ENCODE data around the gene GARNL3.

- TF ChIP-seq CTCF (IDR thresholded peaks at IDR 0.05) (peak; percentile 15 to 38 (median 30)), POLR2A (IDR thresholded peaks at IDR 0.05) (peak; percentile 94)
Measured at GRCh38 chr9:127396808-127397645, 132.5 kb downstream of the GARNL3 start, which contains the start of gene SLC2A8.

Data from right lobe of liver (tissue), 4 donors.